Vagina (tissue), 2 donors: ENCODE measurements around the gene SPTLC3. TPM values are rescaled to one million over a fixed set of nuclear protein-coding genes. Genes with fewer than 3 reads are reported as not detected.

Experiments
- DNase-seq, 2 donors: peaks; one replicate each; pipeline ENCODE4 v3.0.0-alpha.2; 2017; ENCODE audit errors: extremely low spot score in 2 of 2
- H3K27ac ChIP-seq: fragments of 200-600 bp; sonication (generic); one replicate; pipeline ENCODE4 v1.5.1; 2019
- H3K27me3 ChIP-seq: fragments of 200-600 bp; sonication (generic); one replicate; pipeline ENCODE4 v1.5.1; 2019
- H3K36me3 ChIP-seq, 2 donors: fragments of 200-600 bp; sonication (generic); one replicate each; pipeline ENCODE4 v1.5.1; 2017 to 2019
- H3K4me1 ChIP-seq: fragments of 200-600 bp; sonication (generic); one replicate; pipeline ENCODE4 v1.5.1; 2019
- H3K4me3 ChIP-seq, 2 donors: fragments of 200-600 bp; sonication (generic); 1 replicate in 1 of 2; 2 replicates in 1 of 2; pipeline ENCODE4 v1.5.1; 2016 to 2019
- H3K9me3 ChIP-seq: fragments of 200-600 bp; sonication (generic); one replicate; pipeline ENCODE4 v1.5.1; 2019
- CTCF ChIP-seq, 3 experiments: fragments of 450-650 bp in 2 of 3; fragments of 200-600 bp in 1 of 3; sonication (generic) in 1 of 3; IDR thresholded peaks; one replicate each; pipeline ENCODE4 v1.5.1; 2017 to 2019; ENCODE audit warnings: antibody characterized with exemption in 3 of 3, mild to moderate bottlenecking in 2 of 3, moderate library complexity in 2 of 3
- POLR2A ChIP-seq, 2 donors: fragments of 450-650 bp; IDR thresholded peaks; one replicate each; pipeline ENCODE4 v1.6.1; 2017; ENCODE audit warnings: antibody characterized with exemption in 2 of 2, mild to moderate bottlenecking in 2 of 2, moderate library complexity in 2 of 2
- POLR2AphosphoS5 ChIP-seq, 2 donors: sonication (generic); formaldehyde crosslinking; IDR thresholded peaks; one replicate each; pipeline ENCODE4 v1.9.0; 2017; ENCODE audit warnings: antibody characterized with exemption in 2 of 2, mild to moderate bottlenecking in 2 of 2, low read depth in 1 of 2; ENCODE audit not compliant: insufficient read depth in 1 of 2
- intact Hi-C: fragments of 100-400 bp; cut with DNase I; formaldehyde crosslinking; loops from one replicate; pipeline ENCODE4 v1.15.1; 2023
- total RNA-seq: library from RNA; depleted of rRNA; stranded (reverse); fragments of >200 nt; gene quantifications from one replicate; pipeline ENCODE4 v1.2.3, GENCODE V29; 2016

SPTLC3 gene
- total RNA-seq, 1 donor from 2014 or later = 5.9 TPM

DNA sequence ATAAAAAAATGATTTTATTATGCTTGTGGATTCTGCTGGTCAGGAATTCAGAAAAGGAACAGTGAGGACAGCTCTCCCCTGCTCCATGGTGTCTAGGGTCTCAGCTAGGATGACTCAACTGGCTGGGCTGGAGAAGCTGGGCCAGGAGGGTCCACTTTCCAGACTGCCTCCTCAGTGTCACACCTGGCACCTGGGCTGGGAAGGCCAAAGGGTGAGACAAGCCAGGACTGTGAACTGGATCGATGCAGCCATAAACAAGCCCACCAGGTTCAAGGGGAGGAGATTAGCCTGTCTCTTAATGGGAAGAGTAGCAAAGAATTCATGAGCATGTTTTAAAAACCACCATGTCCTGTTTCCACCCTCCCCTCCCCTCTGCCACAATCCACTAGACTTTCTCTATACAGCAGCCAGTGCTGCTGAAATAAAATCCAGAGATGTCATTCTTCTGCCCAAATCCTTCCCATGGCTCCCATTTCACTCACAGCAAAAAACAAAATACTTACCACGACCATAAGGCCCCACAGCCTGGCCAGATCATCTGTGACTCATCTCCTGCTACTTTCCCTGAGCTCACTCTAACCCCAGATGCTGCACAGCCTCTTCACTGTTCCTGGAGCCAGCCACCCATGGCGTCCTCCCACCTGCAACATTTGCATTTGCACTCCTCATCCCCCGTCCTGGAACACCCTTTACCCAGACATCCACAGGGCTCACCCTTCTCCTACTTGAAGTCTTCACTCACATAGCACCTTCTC, 13.8 kb downstream of the SPTLC3 start:
- no peak overlapping the region for H3K27ac ChIP-seq
- TF ChIP-seq POLR2A (IDR thresholded peaks at IDR 0.05) (no peak), POLR2AphosphoS5 (IDR thresholded peaks at IDR 0.05; ENCODE audit: insufficient read depth in 1 of 2, low read depth in 1 of 2) (no peak), CTCF (IDR thresholded peaks at IDR 0.05) (no peak)
- no peak for DNase-seq
- no peaks in the 10 kb centered on the region for H3K36me3 ChIP-seq
- H3K27me3 ChIP-seq = no peaks in the 10 kb centered on the region
- no peak overlapping the region for H3K4me3 ChIP-seq
- peaks cover 7% of the 10 kb centered on the region for H3K4me1 ChIP-seq
- H3K9me3 ChIP-seq = peaks cover 5% of the 10 kb centered on the region
- intact Hi-C loops = no loop called here

- no peak overlapping the region for H3K4me3 ChIP-seq
- H3K9me3 ChIP-seq = peaks cover 5% of the 10 kb centered on the region
- TF ChIP-seq POLR2AphosphoS5 (IDR thresholded peaks at IDR 0.05; ENCODE audit: insufficient read depth in 1 of 2, low read depth in 1 of 2) = no peak
- no peak for TF ChIP-seq POLR2A (IDR thresholded peaks at IDR 0.05)
- TF ChIP-seq CTCF (IDR thresholded peaks at IDR 0.05) = no peak
- no peak for DNase-seq
- H3K4me1 ChIP-seq = peaks cover 10% of the 10 kb centered on the region
- intact Hi-C loops = no loop called here
- no peak overlapping the region for H3K27ac ChIP-seq
- no peaks in the 10 kb centered on the region for H3K36me3 ChIP-seq
- no peaks in the 10 kb centered on the region for H3K27me3 ChIP-seq
These were observed 15.8 kb downstream of the SPTLC3 start for GRCh38 chr20:13024596-13024995.

DNA sequence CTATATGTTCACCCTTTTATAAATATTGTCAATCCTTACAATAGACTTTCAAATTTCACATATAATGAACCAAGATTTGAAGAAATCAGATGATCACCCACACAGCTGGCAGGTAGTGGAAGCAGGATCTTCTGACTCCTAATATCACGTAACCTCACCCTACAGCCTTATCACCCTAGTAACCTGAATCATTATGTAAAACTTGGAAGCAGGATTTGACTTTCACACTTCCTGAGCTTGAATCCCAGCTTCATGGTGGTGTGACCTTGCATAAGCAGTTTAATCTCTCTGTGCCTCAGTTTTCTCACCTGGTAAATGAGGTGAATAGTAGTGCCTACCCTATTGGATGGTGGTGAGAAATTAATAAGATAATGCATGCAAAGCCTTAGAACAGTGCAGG, 16.4 kb downstream of the SPTLC3 start:
- Histone ChIP-seq H3K27ac (no peak overlapping the region), H3K36me3 (no peaks in the 10 kb centered on the region), H3K4me3 (no peak overlapping the region), H3K4me1 (peaks cover 14% of the 10 kb centered on the region), H3K9me3 (peaks cover 5% of the 10 kb centered on the region), H3K27me3 (no peaks in the 10 kb centered on the region)
- intact Hi-C loops = no loop called here
- TF ChIP-seq POLR2A (IDR thresholded peaks at IDR 0.05) (no peak), POLR2AphosphoS5 (IDR thresholded peaks at IDR 0.05; ENCODE audit: insufficient read depth in 1 of 2, low read depth in 1 of 2) (no peak), CTCF (IDR thresholded peaks at IDR 0.05) (no peak)
- DNase-seq = no peak

DNA sequence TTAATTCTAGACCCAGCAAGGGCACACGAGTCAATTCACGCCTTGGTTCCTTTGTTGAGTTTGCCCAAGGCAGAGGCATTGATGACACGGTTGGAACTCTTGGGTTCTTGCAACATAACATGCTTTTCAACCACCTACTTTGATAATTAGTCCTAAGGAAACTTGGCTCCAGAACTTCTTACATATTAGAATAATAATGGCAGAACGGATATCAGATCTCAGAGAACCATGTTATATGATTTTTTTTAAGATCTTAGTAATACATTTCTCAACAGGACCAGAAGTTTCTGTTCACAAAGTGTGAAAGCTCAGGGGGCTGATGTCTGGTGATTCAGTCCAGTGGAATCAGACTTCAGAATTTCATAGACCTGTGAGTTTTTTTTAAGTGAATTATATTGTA, 19.2 kb downstream of the SPTLC3 start:
- intact Hi-C loops = no loop called here
- no peak overlapping the region for H3K27ac ChIP-seq
- no peak for DNase-seq
- TF ChIP-seq CTCF (IDR thresholded peaks at IDR 0.05) = no peak
- TF ChIP-seq POLR2A (IDR thresholded peaks at IDR 0.05) = no peak
- TF ChIP-seq POLR2AphosphoS5 (IDR thresholded peaks at IDR 0.05; ENCODE audit: insufficient read depth in 1 of 2, low read depth in 1 of 2) = no peak
- H3K4me3 ChIP-seq = no peak overlapping the region
- H3K36me3 ChIP-seq = no peaks in the 10 kb centered on the region
- no peaks in the 10 kb centered on the region for H3K9me3 ChIP-seq
- H3K4me1 ChIP-seq = peaks cover 14% of the 10 kb centered on the region
- H3K27me3 ChIP-seq = no peaks in the 10 kb centered on the region

DNA sequence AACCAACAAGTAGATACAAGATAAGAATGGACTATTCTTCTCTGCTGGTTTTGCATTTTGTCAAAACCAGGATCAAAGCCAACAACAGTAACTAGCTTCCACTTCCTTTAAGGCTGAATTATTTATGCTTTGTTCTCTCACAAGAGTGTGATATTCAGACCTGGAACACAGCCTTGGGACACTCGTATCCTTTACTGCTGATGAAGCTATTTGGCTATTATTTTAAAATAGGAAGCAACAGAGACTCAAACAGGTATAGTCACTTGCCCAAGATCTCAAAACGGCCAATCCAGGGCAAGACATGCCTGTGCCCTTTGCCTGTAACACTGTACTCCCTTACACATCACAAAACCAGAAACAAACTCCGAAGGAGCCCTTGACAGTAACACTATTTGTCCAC, 19.9 kb downstream of the SPTLC3 start:
- no peak for DNase-seq
- Histone ChIP-seq H3K36me3 (no peaks in the 10 kb centered on the region), H3K4me1 (peaks cover 14% of the 10 kb centered on the region), H3K9me3 (no peaks in the 10 kb centered on the region), H3K4me3 (no peak overlapping the region), H3K27ac (no peak overlapping the region), H3K27me3 (no peaks in the 10 kb centered on the region)
- intact Hi-C loops = no loop called here
- no peak for TF ChIP-seq CTCF (IDR thresholded peaks at IDR 0.05)
- TF ChIP-seq POLR2AphosphoS5 (IDR thresholded peaks at IDR 0.05; ENCODE audit: insufficient read depth in 1 of 2, low read depth in 1 of 2) = no peak
- no peak for TF ChIP-seq POLR2A (IDR thresholded peaks at IDR 0.05)
